K562 (cell line): ENCODE results near the gene GALNT16. TPM values are rescaled to one million over a fixed set of nuclear protein-coding genes. Genes with fewer than 3 reads are reported as not detected.

ENCODE experiments used
- ATAC-seq: fragments of 200-7000 bp; cut with Tn5 transposase; 3 replicates; pipeline ENCODE4 v1.9.1; 2020; ENCODE audit warnings: moderate library complexity
- BruUV-seq: library from RNA; stranded (reverse); fragments of 400-500 nt; replicated peaks from 2 replicates; lab custom pipeline; 2021; lab: Mats Ljungman, UMichigan
- CTCF ChIA-PET: fragments of 300-600 bp; formaldehyde crosslinking; extraction: SDS; loops from one replicate; lab custom pipeline; 2021; ENCODE audit warnings: low intra/inter-chr PET ratio; lab: Yijun Ruan, JAX
- POLR2A ChIA-PET: fragments of 300-600, 350-650 bp; sonication (Branson Sonifier 250); formaldehyde crosslinking; extraction: SDS; loops from one replicate; lab custom pipeline; 2021; ENCODE audit warnings: antibody characterized with exemption, inconsistent platforms; lab: Yijun Ruan, JAX
- DNase-seq, 4 experiments: peaks; one replicate each; pipeline versions ENCODE4 v3.0.0 to v3.0.0-alpha.2; 2011 to 2018; ENCODE audit warnings: low spot score in 3 of 4, mixed read lengths in 3 of 4; ENCODE audit errors: extremely low read depth in 1 of 4
- FAIRE-seq: peaks from 2 replicates; lab custom pipeline; 2011; peaks lifted over from hg19 to GRCh38; lab: Jason Lieb, UNC
- H2AFZ ChIP-seq: 2 replicates; pipeline ENCODE4 v1.6.0; 2011; ENCODE audit warnings: low read depth, low read length, control low read depth, inconsistent platforms
- H3K27ac ChIP-seq: fragments of 200-600 bp; 3 replicates; pipeline ENCODE4 v1.8.0; 2011; ENCODE audit warnings: low read depth, mild to moderate bottlenecking, control low read depth, inconsistent platforms, low read length, moderate library complexity, mixed read lengths; ENCODE audit errors: extremely low read depth
- H3K27me3 ChIP-seq, 2 experiments: fragments of 300-600 bp in 1 of 2; 2 replicates in 1 of 2; 3 replicates in 1 of 2; pipeline versions ENCODE4 v1.6.0 to v1.8.0; 2011; ENCODE audit warnings: inconsistent platforms in 2 of 2, low read length in 2 of 2, mild to moderate bottlenecking in 1 of 2, mixed read lengths in 1 of 2, moderate library complexity in 1 of 2; ENCODE audit not compliant: control insufficient read depth in 2 of 2, insufficient read depth in 2 of 2
- H3K36me3 ChIP-seq: fragments of 300-600 bp; 3 replicates; pipeline ENCODE4 v1.8.0; 2011; ENCODE audit warnings: mild to moderate bottlenecking, low read length, inconsistent platforms; ENCODE audit not compliant: control insufficient read depth, insufficient read depth
- H3K4me1 ChIP-seq, 2 experiments: fragments of 200-600 bp in 1 of 2; replicated peaks in 1 of 2; 2 replicates in 1 of 2; 3 replicates in 1 of 2; pipeline versions ENCODE4 v1.5.1 to v1.8.0; 2011; ENCODE audit warnings: inconsistent platforms in 2 of 2, low read length in 2 of 2, mild to moderate bottlenecking in 1 of 2, mixed read lengths in 1 of 2, moderate library complexity in 1 of 2; ENCODE audit not compliant: control insufficient read depth in 2 of 2, insufficient read depth in 2 of 2
- H3K4me2 ChIP-seq: 2 replicates; pipeline ENCODE4 v1.6.1; 2011; ENCODE audit warnings: low read length, control low read depth, inconsistent platforms, mixed read lengths; ENCODE audit not compliant: insufficient read depth
- H3K4me3 ChIP-seq: fragments of 200-600 bp; sonication (generic), shearing (Covaris generic); 2 replicates; pipeline ENCODE4 v1.5.1; 2016; ENCODE audit warnings: control low read depth, inconsistent platforms
- H3K79me2 ChIP-seq: fragments of 200-600 bp; 3 replicates; pipeline ENCODE4 v1.8.0; 2011; ENCODE audit warnings: low read length, inconsistent platforms; ENCODE audit not compliant: control insufficient read depth, insufficient read depth
- H3K9ac ChIP-seq, 2 experiments: 2 replicates each; pipeline versions ENCODE4 v1.6.0 to v1.6.1; 2011; ENCODE audit warnings: low read depth in 2 of 2, low read length in 2 of 2, control low read depth in 1 of 2, inconsistent platforms in 1 of 2, mild to moderate bottlenecking in 1 of 2, mixed read lengths in 1 of 2; ENCODE audit not compliant: insufficient read depth in 1 of 2
- H3K9me1 ChIP-seq: one replicate; pipeline ENCODE4 v1.6.0; 2011; ENCODE audit warnings: inconsistent platforms, mild to moderate bottlenecking, low read length, moderate library complexity; ENCODE audit not compliant: control insufficient read depth, insufficient read depth
- H3K9me3 ChIP-seq: replicated peaks from 2 replicates; pipeline ENCODE4 v1.5.1; 2011; ENCODE audit warnings: low read depth, low read length, inconsistent platforms; ENCODE audit not compliant: control insufficient read depth, insufficient read depth
- H4K20me1 ChIP-seq: replicated peaks from 2 replicates; pipeline ENCODE4 v1.6.1; 2011; ENCODE audit warnings: low read length, inconsistent platforms, mixed read lengths; ENCODE audit not compliant: control insufficient read depth, insufficient read depth
- CLOCK ChIP-seq: fragments of 250-450 bp; sonication (Bioruptor Pico); IDR thresholded peaks from 2 replicates; pipeline ENCODE4 v1.4.0; 2020; ENCODE audit warnings: mild to moderate bottlenecking, moderate library complexity, borderline replicate concordance
- E2F5 ChIP-seq: sonication (generic); formaldehyde crosslinking; IDR thresholded peaks from 2 replicates; pipeline ENCODE4 v1.8.0; 2022; ENCODE audit warnings: mild to moderate bottlenecking, missing genetic modification reagents
- GTF2F1 ChIP-seq: IDR thresholded peaks from 2 replicates; pipeline ENCODE4 v1.6.1; 2011; ENCODE audit warnings: low read depth, low read length, improper control_type of control experiment
- HBP1 ChIP-seq: fragments of 450-650 bp; formaldehyde crosslinking; IDR thresholded peaks from 2 replicates; pipeline ENCODE4 v1.4.0; 2022; ENCODE audit warnings: missing genetic modification characterization
- MBD2 ChIP-seq: sonication (generic); IDR thresholded peaks from 2 replicates; pipeline ENCODE4 v1.6.1; 2016; ENCODE audit warnings: low read depth, borderline replicate concordance
- NFRKB ChIP-seq: fragments of 450-650 bp; IDR thresholded peaks from 2 replicates; pipeline ENCODE4 v1.6.1; 2016; ENCODE audit warnings: low read depth
- POLR2H ChIP-seq: IDR thresholded peaks from 2 replicates; pipeline ENCODE4 v1.6.1; 2016; ENCODE audit warnings: missing genetic modification characterization, low read depth, mild to moderate bottlenecking, control low read depth, missing compliant biosample characterization, moderate library complexity
- RBM14 ChIP-seq: fragments of 200-400 bp; formaldehyde crosslinking; IDR thresholded peaks from 2 replicates; pipeline ENCODE4 v1.6.1; 2018; ENCODE audit warnings: low read depth, mild to moderate bottlenecking, low read length, moderate library complexity, borderline replicate concordance; ENCODE audit not compliant: insufficient read depth
- SMC3 ChIP-seq: conservative IDR thresholded peaks from 2 replicates; pipeline ENCODE4 v1.6.1; 2011; ENCODE audit warnings: low read depth, low read length, improper control_type of control experiment; ENCODE audit not compliant: insufficient read depth
- STAG1 ChIP-seq: sonication (generic); formaldehyde crosslinking; IDR thresholded peaks from 2 replicates; pipeline ENCODE4 v1.5.0; 2020; ENCODE audit warnings: missing genetic modification reagents, borderline replicate concordance
- ZFX ChIP-seq: sonication (generic); formaldehyde crosslinking; IDR thresholded peaks from 2 replicates; pipeline ENCODE4 v1.8.0; 2022; ENCODE audit warnings: mild to moderate bottlenecking, missing genetic modification reagents, moderate library complexity
- WGBS: fragments of 100-300 bp; shearing (Covaris generic); methylation state at CpG from one replicate; pipeline ENCODE4 v1.1.6; 2016; ENCODE audit warnings: low coverage, mixed read lengths; ENCODE audit not compliant: insufficient coverage; ENCODE audit errors: missing lambda C conversion rate; 5-methylcytosine and 5-hydroxymethylcytosine counted together
- in situ Hi-C: fragments of 300-500 bp; cut with MboI; formaldehyde crosslinking; loops from 4 replicates; pipeline ENCODE4 v1.15.0; 2018; ENCODE audit warnings: inconsistent platforms, mixed read lengths
- intact Hi-C: fragments of 100-400 bp; cut with micrococcal nuclease; formaldehyde crosslinking; loops from 2 replicates; pipeline ENCODE4 v1.14.2; 2022
- polyA plus RNA-seq, 8 experiments: library from polyadenylated mRNA; depleted of rRNA in 4 of 8; stranded (reverse) in 5 of 8; unstranded in 3 of 8; fragments of >200 nt; fragmentation: Nextera tagmentation in 2 of 8; fragmentation: Illumina TruSeq in 1 of 8; extraction: Ambion mirVana in 2 of 8; extraction: Trizol in 1 of 8; gene quantifications; 2 replicates each; pipeline versions ENCODE4 v1.2.1 to v1.2.3, GENCODE V29; 2011 to 2014; ENCODE audit warnings: inconsistent platforms in 1 of 8, missing spikeins in 1 of 8
- total RNA-seq, 7 experiments: library from RNA; depleted of rRNA in 6 of 7; stranded (reverse); fragments of >200 nt in 6 of 7; fragmentation: Illumina TruSeq in 2 of 7; extraction: Trizol in 2 of 7; gene quantifications; 2 replicates each; pipeline versions ENCODE4 v1.2.1 to v1.2.3, GENCODE V29; 2011 to 2021; ENCODE audit warnings: low replicate concordance in 1 of 7

GALNT16 gene
- total and polyA plus RNA-seq, 9 of the 15 experiments (the other 6 are each of a cell fraction or from before 2014, with no cell fraction given) = not detected

GRCh38 chr14:69328765-69329164, 68.8 kb downstream of the GALNT16 start:
- FAIRE-seq = no peak
- DNase-seq = no peak
- H3K9ac ChIP-seq = no peak overlapping the region
- no peak for TF ChIP-seq STAG1 (CRISPR knock-in tag)
- TF ChIP-seq RBM14 = no peak
- no peak for TF ChIP-seq NFRKB
- TF ChIP-seq SMC3 = no peak
- no peak for TF ChIP-seq E2F5 (CRISPR knock-in tag)
- TF ChIP-seq CLOCK (CRISPR knock-in tag) = no peak
- no peak for TF ChIP-seq ZFX
- TF ChIP-seq GTF2F1 = no peak
- TF ChIP-seq POLR2H = no peak
- TF ChIP-seq MBD2 = no peak
- no peak for TF ChIP-seq HBP1 (CRISPR knock-in tag)
- TF ChIP-seq, all 486 proteins: peak for 0
- Histone ChIP-seq H3K79me2 (no peaks in the 10 kb centered on the region), H3K27me3 (peaks cover 8 to 61% of the 10 kb centered on the region in 2 experiments), H3K4me3 (no peak overlapping the region), H4K20me1 (peaks cover 7% of the 10 kb centered on the region; the same call in 1 of the 2 replicates), H3K4me1 (no peaks in the 10 kb centered on the region; a peak in 1 of 5 replicates), H2AFZ (no peak overlapping the region), H3K4me2 (no peak overlapping the region), H3K9me1 (peaks cover 3% of the 10 kb centered on the region), H3K27ac (no peak overlapping the region), H3K36me3 (no peaks in the 10 kb centered on the region), H3K9me3 (no peaks in the 10 kb centered on the region)
- in situ Hi-C loops (no loop called here), intact Hi-C loops (no loop called here)
- ChIA-PET CTCF (no interaction called here), POLR2A (no interaction called here)
- BruUV-seq = no TSS peak
- ATAC-seq = no peak
- 0% methylated on average over 5 of the region's 6 CpGs for WGBS
